HG02840 (cell line): Measurements from ENCODE around the gene DGUOK.
"Not testable (repeated sequence)": the region's sequence is repeated elsewhere in the genome, so short reads cannot be mapped to it uniquely, and the experiment has no call there.

ENCODE experiments used
- ATAC-seq: cut with Tn5 transposase; IDR thresholded peaks from one replicate; pipeline ENCODE4 v1.9.1; 2021; ENCODE audit warnings: mild to moderate bottlenecking, moderate library complexity, moderate number of reproducible peaks; ENCODE audit not compliant: unreplicated experiment, low FRiP score

DGUOK gene

DNA sequence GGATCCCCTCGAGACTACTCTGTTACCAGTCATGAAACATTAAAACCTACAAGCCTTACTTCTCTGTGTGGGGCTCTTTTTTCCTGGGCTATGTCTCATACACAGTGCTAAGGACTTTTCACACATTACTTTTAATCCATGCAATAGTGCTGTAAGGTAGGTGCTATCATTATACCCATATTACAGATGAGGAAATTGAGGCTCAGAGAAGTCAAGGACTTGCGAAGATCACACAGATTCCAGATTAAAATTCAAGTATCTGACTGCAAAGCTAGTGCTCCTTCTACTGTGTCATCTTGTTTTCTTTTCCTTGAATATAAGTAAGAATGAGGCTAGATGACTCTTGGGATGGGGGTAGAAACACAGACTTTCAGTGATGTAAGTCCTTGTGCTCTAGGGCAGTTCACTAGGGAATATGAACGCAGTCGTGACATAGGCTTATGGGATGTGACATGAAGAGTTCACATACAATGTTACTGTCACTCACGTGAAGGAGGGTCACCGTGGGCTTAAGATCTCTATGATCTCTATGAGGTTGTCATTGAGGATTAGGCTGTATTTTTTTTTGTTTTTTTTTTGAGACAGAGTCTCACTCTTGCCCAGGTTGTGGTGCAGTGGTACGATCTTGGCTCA is 7.0 kb upstream of the DGUOK start:
- ATAC-seq: no peak

DNA sequence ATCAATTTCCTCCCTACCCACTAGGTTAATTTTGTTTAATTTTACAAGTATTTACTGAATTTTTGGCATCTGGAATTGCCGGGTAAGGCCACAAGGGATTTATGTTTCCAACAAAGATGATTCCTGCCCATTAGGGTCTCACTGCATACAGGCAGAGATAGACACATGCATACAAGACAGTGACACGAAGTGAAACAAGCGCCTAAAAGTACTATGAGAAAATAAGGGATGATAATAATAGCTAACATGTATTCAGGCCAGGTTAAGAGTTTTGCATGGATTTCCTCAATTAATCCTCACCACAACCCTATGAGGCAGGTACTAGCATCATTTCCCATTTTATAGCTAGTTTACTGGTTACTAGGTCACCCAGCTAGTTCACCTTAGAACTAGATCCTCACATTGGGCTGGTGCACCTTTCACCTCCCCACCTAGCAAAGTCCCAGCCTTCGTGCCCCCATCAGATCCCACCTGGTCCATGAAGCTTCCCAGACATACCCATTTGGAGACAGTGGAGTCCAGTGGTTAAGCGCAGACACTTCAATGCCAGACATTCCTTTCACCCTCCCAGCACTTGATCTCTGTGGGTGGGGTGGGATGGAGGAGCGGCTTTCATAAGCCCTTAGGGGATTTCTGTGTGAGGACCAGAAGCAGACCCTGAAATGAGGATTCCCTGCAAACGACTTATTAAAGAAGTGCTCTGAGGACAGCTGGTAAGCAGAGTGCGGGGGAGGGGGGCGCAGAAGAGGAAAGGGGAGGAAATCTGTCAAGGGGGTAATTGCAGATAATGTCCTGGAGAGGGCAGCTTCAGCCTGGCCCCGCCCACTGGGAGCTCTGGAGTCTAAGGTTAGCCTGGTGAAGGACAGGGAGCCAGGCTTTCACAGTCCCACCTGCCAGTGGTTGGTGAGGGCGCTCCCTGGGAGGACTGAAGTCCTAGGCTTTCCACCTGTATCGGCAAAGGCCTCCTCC is 5.8 kb upstream of the DGUOK start:
- ATAC-seq: no peak

DNA sequence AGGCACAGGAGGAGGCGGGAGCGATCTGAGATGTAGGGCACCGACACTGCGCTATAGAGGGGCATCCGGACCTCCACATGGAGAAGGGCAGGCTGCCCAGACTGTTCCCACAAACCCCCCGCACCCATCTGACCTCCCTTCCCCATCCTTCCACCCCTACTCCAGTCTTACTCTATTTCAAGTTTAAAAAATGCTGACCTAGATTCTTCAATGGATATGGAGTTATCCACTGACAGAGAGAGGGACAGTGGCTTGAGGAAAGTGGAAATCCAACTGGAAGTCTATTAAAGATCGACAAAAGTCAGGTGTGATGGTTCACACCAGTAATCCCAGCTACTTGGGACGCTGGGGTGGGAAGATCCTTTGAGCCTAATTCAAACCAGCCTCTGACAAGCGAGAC is 5.1 kb upstream of the DGUOK start:
- no peak for ATAC-seq

DNA sequence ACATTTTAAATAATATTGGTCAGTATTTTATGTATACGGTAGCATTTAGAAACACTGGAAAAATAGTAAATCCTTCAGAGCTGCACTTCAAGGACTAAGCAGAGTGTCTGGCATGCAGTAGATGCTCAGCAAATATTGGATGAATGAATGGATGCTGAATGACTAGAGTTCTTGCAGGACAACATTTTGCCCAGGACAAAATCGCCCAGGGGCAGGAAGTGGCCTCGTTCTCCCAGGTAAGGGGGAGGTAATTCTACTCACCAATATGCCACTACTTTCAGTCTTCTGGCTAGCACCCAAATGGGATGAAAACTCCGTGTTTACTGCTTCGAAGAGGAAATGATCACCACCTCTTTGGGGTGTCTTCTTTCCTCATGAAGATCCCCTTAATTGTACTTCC is 4.0 kb upstream of the DGUOK start:
- no peak for ATAC-seq

DNA sequence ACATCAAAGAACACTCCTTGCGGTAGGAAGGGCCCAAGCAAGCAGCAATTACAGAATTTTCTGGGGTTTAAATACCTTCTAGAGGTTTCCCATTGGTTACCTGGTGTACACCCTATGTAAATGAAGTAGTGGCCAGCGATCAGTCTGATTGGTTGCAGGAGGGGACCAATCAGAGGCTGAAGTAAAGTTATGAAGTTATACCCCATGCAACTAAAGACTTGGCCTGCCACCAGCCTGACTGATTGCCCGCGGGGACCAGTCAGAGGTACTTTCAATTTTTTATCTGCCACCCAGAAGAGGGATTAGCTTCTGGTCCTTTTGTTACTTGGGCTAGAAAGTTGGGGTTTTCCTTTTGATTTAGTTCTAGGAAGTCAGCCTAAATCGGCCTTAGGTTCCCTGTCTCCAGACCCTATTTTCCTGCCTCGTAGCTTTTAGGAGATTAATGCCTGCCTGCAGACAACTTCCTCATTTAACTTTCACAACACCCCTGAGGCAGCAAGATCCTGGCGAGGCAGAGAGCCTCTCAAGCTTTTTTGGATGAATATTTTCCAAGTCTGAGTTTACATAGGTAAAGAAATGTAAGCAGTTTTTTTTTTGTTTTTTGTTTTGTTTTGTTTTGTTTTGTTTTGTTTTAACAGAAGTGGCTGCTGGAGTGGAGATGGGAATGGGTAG is 1.5 kb upstream of the DGUOK start:
- no peak for ATAC-seq

DNA sequence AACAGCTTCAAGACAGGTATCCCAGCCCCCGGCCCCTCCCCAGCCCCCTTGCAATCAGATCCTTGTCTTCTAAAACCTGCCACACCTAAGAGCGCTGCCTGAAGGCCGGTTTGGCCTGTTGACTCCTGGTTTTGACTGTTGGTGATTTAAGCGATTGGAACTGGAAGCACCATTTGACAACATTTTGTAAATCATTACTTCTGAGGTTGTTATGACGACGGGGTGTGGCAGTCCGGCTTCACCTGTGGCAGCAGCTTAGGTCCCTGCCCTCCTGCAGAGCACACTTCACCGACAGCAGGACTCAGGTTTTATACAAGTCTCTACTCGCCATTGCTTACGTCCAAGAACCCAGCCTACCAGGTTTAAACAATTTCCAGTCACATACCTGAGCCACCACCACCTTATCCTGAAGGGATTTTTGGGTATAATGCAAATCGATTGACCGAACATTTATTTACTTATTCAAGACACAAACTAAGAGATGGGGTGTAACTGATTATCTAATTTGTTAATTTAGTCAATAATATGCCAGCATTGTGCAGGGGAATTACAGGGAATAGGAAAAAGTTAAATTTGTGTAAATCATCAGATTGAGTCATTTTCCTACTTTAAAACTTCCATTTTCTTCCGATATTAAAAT is 707 bp upstream of the DGUOK start:
- no peak for ATAC-seq

DNA sequence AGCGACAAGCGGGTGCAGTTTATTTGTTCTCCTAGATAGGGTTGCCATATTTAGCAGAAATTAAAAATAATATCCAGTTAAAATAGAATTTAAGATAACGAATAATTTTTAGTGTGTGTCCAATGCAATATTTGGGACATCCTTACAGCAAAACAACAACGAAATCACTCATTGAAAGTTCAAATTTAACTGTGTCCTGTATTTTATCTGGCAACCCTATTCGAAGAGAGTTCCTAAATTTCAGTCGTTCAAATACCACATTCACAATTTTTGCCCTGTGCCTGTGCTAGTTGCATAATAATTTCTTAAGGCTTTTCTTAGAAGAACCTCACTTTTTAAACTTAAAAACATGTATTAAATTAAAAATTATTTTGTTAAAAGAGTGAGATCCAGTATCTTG is 664 bp downstream of the DGUOK start:
- ATAC-seq: no peak

DNA sequence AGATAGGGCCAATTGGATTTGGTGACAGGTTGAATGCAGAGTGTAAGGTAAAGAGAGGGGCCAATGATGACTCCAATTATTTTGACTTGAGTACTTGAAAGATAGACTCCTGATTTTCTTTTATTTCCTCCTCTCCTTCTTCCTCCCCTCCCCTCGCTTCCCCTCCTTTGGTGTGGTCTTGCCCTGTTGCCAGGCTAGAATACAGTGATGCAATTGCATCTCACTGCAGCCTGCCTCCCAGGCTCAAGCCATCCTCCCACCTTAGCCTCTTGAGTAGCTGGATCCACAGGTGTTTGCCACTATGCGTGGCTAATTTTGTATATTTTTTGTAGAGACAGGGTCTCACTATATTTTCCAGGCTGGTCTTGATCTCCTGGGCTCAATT is 2.3 kb downstream of the DGUOK start:
- ATAC-seq: no peak

DNA sequence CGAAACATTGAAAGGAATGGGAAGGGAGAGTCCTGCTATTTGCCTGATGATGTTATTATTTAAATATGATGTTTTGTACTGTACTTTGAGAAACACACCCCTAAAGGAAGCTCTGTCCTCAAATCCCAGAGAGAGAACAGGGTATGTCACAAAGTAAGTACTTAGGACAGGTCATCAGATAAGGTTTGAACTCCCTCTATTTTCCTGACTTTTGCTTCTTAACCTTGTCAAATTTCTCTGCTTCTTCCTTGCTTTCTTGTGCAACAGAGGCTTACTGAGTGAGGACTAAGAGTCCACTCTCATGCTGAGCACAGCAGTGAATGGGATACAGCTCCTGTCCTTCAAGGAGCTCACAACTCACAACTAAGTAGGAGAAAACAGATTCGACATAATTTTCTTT is 3.7 kb downstream of the DGUOK start:
- no peak for ATAC-seq

DNA sequence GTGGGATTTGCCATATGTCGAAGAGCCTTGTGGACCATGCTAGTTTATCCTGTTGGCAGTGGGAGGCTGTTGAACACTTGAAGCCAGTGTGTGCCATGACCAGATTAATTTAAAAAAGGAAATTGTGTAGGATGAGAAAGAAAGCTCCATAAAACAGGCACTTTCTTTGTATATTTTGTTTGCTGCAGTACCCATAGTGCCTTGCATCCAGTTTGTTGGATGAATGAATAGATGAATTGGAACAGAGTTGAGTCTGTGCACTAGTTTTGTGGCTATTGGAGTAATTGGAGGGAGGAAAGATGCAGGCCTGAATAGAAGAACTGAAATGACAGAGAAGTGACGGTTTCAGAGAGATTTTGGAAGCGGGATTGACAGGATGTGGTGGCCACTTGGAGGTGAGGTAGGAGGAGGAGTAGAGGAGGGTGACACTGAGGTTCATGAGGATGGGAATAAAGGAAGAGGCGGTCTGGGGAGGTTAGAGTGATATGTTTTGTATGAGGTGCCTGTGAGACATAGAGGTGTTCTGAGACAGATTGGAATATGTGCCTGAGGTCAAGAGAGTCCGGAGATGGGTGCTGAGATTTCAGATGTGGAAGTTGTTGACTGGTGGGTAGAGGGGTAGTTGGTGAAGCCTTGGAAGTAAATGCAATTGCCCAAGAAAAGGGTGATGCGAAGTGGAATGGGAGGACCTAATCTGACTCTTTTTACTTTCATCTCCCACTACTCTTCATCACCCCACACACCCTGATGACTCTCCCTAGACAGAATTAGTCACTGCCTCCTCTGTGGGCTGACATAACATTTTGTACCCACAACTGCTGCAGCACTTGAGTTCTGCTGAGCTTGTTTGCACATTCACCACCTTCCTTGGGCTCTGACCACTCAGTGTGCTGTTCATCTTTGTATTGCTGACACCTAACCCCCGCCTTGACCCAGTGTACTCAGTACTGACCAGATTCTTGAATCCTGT is 5.1 kb downstream of the DGUOK start:
- ATAC-seq: no peak

DNA sequence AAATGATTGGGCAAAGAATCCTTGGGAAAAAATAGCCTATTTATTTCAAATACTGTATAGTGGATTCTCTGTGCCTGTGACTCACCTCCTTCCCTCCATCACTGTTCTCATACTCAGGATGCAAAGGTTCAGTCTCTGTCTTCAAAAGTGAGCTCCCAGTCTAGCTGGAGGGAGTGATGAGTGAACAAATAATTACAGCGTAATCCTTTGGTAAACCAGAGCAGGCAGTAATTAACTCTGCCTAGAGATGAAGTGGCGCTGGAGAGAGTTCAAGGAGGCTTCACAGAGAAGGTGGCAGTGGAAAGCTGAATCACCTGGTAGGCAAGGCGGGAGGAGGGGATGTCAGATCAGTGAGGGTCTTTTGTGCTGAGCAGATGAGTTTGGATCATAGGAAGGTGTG is 6.5 kb downstream of the DGUOK start:
- no peak for ATAC-seq

DNA sequence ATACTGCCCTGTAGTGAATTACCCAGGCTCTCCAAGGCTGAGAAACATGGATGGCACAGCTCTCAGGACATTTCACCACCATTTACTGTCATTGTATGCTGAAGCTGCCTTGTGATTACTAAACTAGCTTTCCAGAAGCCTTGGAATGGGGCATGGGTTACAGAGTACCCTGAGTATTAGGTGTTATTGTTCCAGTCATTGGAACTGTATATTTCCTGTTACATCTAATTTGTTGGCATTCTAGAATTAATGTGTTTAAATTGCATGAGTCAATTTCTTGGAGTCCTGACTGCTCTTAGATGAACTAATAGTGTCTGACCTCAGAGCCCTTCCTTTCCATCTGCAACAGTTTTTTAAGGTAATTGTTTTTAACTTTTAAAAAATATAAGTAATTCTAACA is 9.0 kb downstream of the DGUOK start:
- ATAC-seq: no peak

DNA sequence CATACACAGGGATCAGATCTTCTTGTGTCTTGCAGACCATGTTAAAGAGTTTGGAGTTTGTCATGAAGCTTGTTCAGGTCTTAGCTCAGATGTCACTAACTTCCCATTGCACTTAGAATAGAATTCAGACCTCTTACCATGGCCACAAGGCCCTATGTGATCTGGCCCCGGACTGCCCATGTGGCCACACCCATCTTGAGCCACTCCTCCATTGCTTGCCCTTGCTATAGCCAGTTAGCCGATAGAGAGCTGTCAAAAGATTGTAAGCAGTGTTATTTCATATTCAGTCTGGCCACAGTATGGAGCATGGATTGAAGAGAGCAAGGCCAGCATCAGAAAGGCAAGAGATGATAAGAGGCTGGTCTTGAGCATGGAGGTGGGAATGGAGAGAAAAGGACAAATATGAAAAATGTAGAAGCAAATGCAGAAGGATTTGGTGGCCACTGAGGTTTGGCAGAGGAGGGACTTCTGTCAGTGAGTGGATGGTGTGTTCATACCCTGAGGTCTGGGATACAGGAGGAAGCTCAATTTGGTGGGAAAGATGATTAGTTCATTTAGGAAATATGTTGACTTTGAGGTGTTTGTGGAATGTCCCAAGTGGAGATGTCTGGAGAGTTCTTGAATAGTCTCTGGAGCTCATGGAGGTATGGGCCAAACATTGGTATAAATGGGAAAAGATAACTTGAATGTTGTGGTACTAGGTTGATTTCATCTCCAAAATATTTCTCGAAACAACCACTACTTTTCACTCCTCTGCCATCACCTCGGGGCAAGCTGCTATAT is 10.6 kb downstream of the DGUOK start:
- ATAC-seq: no peak

DNA sequence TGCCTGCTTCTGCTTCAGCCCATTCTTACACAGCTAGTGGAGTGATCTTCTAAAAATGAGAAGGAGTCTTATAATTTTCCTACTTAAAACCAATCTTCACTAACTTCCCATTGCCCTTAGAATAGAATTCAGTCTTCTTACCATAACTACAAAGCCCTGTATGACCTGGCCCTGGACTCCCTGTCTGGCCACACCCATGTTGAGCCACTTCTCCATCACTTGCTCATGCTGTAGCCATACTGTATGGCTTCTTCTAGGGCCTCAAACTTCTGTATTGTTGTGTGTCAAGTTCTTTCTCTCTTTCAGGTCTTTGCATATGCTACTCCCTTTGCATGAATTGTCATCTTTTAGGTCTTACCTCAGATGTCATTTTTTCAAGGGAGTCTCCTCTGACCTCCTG is 11.2 kb downstream of the DGUOK start:
- ATAC-seq: no peak

DNA sequence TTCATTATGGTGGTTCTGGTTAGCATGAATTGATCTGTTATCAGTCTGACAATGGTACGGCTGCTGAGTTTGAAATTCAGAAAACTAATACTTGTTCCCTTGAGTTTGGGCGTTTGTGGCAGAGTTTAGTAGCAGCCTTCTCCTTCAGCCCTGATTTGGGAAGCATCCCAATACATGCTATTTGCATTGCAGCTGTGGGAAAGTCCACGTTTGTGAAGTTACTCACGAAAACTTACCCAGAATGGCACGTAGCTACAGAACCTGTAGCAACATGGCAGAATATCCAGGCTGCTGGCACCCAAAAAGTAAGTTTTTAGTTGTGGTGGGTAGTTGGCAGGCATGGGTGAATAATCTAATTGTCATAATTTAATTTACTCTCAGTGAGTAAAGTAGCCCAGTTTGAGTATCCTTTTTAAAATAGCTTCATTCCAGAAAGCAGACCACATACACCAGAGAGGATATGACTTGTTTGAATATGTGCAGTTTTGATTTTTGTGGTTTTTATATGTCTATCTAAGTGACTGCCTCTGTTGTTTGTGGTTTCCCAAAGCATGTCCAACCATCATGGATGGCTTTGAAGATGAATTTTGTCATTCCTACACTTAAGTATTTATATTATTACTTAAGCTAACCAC is 12.2 kb downstream of the DGUOK start:
- ATAC-seq: no peak

DNA sequence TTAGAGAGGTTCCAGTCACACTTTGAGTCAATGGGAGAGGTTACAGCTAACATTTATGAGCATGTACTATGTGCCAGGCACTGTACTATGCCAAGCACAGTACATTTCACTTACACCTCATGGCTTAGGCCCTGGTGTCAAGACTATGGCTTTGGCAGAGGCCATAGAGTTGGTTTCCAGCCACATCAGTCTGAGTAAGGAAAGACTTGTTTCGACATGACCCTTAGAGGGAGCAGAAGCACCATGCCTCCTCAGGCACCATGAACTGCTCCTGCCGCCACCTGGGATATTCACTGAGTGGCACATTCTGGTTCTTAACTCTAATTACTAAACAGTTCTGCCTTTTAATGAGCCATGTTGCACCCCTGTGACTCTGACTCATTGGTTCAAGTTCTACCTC is 12.7 kb downstream of the DGUOK start:
- ATAC-seq: no peak

DNA sequence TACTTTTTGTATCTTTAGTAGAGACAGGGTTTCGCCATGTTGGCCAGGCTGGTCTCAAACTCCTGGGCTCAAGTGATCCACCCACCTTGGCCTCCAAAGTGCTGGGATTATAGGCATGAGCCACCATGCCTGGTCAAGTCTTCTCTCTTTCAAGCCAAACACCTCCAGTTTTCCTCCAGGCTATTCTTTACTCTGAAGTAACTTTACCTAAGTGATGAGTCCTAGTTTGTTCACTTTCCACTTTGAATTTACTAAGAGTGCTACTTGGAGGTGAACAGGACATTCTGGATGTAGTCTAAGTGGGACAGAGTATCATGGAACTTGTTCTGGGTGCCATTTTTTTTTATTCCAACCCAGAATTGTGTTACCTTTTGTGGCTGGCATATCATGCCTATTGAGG is 13.4 kb downstream of the DGUOK start:
- not testable (repeated sequence) for ATAC-seq

DNA sequence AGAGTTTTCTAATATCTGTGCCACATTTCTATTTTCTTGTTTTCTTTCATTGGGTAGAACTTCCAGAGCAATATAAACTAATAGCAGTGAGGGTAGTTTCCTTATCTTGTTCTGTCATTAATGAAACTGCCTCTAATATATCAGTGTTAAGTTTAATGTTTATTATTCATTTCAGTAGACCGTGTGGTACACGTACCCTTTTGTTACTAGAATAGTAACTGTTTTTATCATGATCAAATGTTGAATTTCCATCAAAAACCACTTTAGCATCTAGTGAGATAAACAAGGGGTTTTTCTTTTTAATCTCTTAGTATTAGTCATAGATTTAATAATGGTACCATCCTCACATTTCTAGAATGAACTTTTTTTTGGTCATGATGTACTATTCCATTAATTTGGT is 16.0 kb downstream of the DGUOK start:
- no peak for ATAC-seq

DNA sequence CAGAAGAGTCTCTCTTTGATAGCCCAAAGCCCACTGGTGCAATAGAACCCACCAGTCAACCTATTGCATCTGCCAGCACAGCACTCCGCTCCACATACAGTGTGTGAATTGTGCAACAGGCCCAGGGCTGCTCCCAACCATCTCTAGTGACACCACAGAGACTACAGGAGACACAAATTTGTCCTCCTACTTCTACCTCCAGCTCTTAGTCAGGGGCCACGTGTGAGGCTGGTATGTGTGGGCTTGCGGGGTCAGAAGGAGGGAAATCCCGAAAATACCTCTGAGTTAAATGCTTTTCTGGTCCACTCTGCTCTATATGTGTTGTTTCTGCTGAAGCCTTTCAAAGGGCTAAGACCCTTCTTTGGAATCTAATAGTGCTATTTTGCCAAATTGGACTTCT is 18.0 kb downstream of the DGUOK start:
- no peak for ATAC-seq
